Right lobe of liver (tissue), 6 donors: ENCODE results near the gene CSK. TPM values are rescaled to one million over a fixed set of nuclear protein-coding genes. Genes with fewer than 3 reads are reported as not detected.

Experiments used
- ATAC-seq, 4 donors: fragments of 200-7000 bp; cut with Tn5 transposase; one replicate each; pipeline ENCODE4 v1.9.1; 2020; ENCODE audit warnings: mild to moderate bottlenecking in 4 of 4, moderate library complexity in 4 of 4
- DNase-seq, 3 donors: peaks; one replicate each; pipeline ENCODE4 v3.0.0-alpha.2; 2020
- H3K27ac ChIP-seq, 3 donors: fragments of 200-600 bp; one replicate each; pipeline ENCODE4 v1.8.0; 2022
- H3K27me3 ChIP-seq, 2 donors: fragments of 200-600 bp; one replicate each; pipeline ENCODE4 v1.8.0; 2022
- H3K36me3 ChIP-seq, 4 donors: fragments of 200-600 bp; sonication (generic) in 1 of 4; one replicate each; pipeline versions ENCODE4 v1.5.1 to v1.8.0; 2017 to 2022; ENCODE audit warnings: control low read depth in 1 of 4
- H3K4me1 ChIP-seq, 4 donors: fragments of 200-600 bp; sonication (generic) in 1 of 4; one replicate each; pipeline versions ENCODE4 v1.5.1 to v1.8.0; 2017 to 2022; ENCODE audit warnings: control low read depth in 1 of 4
- H3K4me3 ChIP-seq, 3 donors: fragments of 200-600 bp; one replicate each; pipeline ENCODE4 v1.8.0; 2022
- H3K9me3 ChIP-seq, 4 donors: fragments of 200-600 bp; sonication (generic) in 1 of 4; one replicate each; pipeline versions ENCODE4 v1.5.1 to v1.8.0; 2017 to 2022; ENCODE audit warnings: control low read depth in 1 of 4
- POLR2A ChIP-seq: fragments of 450-650 bp; IDR thresholded peaks from one replicate; pipeline ENCODE4 v1.6.1; 2017; ENCODE audit warnings: antibody characterized with exemption, mild to moderate bottlenecking
- WGBS: methylation state at CpG from one replicate; pipeline ENCODE4 v1.1.6; 2018; ENCODE audit warnings: low coverage, low lambda C conversion rate; ENCODE audit not compliant: insufficient coverage; ENCODE audit errors: missing lambda C conversion rate; 5-methylcytosine and 5-hydroxymethylcytosine counted together
- intact Hi-C, 2 donors: fragments of 100-400 bp; cut with DNase I; formaldehyde crosslinking; loops; one replicate each; pipeline versions ENCODE4 v1.11.2 to v1.14.1; 2022
- total RNA-seq, 6 experiments: library from RNA; depleted of rRNA in 2 of 6; stranded (reverse); fragments of >200 nt in 2 of 6; fragmentation: NEBNext Ultra II Directional in 3 of 6; extraction: Animal tissue kit (Norgen Biotek cat#: 25700) in 3 of 6; gene quantifications; one replicate each; pipeline versions ENCODE4 v1.1.0 to v1.2.4, GENCODE V29; 2016 to 2023
- TF ChIP-seq, protein P1 (sequence below), 4 donors: fragments of 200-600 bp in 3 of 4; fragments of 450-650 bp in 1 of 4; IDR thresholded peaks; one replicate each; pipeline versions ENCODE4 v1.5.1 to v1.8.0; 2016 to 2022; ENCODE audit warnings: antibody characterized with exemption in 4 of 4, mild to moderate bottlenecking in 2 of 4
- donor health status: DM: no; HTN: yes; CAD: no.
- donor health status: DM: no; HTN: no; CAD: no.
- donor health status: DM: no; HTN: no; CAD: no.
- donor health status: DM: no; HTN: yes; CAD: no.
- donor health status: DM: no; HTN: yes; CAD: no.

The CSK gene
- total RNA-seq, 6 experiments from 2014 or later, result 22.2 to 50.9 (median 32.7) TPM

DNA sequence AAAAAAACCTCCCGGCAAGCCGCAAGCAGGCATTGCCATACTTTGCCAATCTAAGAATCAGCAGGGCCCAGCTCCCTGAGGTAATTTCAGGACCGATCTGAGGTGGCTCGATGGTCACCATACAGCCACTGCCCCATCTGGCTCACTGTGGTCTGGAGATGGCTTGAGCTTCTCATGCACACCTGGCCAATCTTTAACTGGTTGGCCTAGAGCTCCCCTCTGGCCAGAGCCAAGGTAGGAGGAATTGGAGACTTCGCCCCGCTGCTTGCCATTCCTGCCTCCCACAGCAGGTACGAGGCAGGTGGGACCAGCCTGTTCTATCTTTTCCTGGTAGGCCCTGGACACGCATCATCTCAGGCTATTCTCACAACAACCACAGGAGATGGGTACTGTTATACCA, 23.1 kb upstream of the CSK start:
- peaks cover 0 to 8% (median 0%) of the 10 kb centered on the region in 4 donors for H3K36me3 ChIP-seq
- 64% methylated on average over 5 of the region's 8 CpGs for WGBS
- H3K27me3 ChIP-seq, result no peaks in the 10 kb centered on the region
- H3K4me1 ChIP-seq, result peaks cover 0 to 14% (median 5%) of the 10 kb centered on the region in 4 donors
- no peak overlapping the region for H3K27ac ChIP-seq
- no peaks in the 10 kb centered on the region for H3K9me3 ChIP-seq
- DNase-seq (peak in 1 of 3 donors; percentile 57), ATAC-seq (peak; percentile 71 to 85 (median 81))
- intact Hi-C loops, result no loop called here
- H3K4me3 ChIP-seq, result no peak overlapping the region
- no peak for TF ChIP-seq POLR2A
- TF ChIP-seq, protein P1, sequence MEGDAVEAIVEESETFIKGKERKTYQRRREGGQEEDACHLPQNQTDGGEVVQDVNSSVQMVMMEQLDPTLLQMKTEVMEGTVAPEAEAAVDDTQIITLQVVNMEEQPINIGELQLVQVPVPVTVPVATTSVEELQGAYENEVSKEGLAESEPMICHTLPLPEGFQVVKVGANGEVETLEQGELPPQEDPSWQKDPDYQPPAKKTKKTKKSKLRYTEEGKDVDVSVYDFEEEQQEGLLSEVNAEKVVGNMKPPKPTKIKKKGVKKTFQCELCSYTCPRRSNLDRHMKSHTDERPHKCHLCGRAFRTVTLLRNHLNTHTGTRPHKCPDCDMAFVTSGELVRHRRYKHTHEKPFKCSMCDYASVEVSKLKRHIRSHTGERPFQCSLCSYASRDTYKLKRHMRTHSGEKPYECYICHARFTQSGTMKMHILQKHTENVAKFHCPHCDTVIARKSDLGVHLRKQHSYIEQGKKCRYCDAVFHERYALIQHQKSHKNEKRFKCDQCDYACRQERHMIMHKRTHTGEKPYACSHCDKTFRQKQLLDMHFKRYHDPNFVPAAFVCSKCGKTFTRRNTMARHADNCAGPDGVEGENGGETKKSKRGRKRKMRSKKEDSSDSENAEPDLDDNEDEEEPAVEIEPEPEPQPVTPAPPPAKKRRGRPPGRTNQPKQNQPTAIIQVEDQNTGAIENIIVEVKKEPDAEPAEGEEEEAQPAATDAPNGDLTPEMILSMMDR (IDR thresholded peaks at IDR 0.05), result no peak

DNA sequence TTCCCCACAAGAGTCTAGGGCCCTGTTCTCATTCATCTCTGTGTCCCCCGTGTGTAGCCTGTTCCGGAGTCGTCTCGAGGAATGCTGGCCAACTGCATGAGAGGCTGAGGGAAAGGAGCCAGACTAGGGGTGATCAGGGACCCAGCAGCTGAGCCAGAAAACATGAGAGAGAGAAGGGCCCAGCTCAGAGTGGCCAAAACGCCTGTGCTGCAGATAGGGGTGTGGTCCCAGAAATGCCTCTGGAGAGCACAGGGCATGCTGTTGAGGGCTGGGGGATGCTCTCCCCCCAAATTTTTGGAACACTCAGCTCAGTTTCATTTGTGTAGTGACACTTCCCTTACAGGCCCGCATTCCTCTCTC, 19.1 kb upstream of the CSK start:
- ATAC-seq (no peak), DNase-seq (no peak)
- Histone ChIP-seq H3K36me3 (no peaks in the 10 kb centered on the region), H3K4me3 (no peak overlapping the region), H3K27ac (no peak overlapping the region), H3K4me1 (peaks cover 0 to 14% (median 5%) of the 10 kb centered on the region in 4 donors), H3K9me3 (no peaks in the 10 kb centered on the region), H3K27me3 (no peaks in the 10 kb centered on the region)
- WGBS, result 25% methylated on average over 2 of the region's 6 CpGs
- intact Hi-C loops, result no loop called here
- TF ChIP-seq POLR2A, result no peak
- TF ChIP-seq, protein P1 (IDR thresholded peaks at IDR 0.05), result no peak

DNA sequence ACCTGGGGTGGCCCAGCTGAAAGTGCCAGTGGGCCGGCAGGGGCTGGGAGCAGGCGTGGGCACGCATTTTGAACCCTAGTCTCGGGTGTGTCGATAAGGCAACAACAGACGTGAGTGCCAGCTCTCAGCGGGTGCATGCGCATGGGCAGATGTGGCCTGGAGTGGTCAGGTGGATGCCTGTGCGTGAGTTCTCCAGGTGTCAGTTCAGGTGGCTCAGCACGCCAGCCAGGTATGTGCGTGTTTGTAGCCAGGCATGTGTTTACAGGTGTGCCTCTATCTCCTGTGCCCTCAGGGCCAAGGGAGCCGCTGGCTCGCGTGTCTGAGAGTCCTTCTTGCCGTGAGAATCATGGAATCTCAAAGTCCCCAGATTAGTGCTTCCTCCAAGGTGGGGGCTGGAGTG, 18.5 kb upstream of the CSK start:
- intact Hi-C loops, result no loop called here
- peaks cover 0 to 13% (median 4%) of the 10 kb centered on the region in 4 donors for H3K4me1 ChIP-seq
- TF ChIP-seq POLR2A, result no peak
- TF ChIP-seq, protein P1 (IDR thresholded peaks at IDR 0.05), result no peak
- H3K9me3 ChIP-seq, result no peaks in the 10 kb centered on the region
- no peak overlapping the region for H3K4me3 ChIP-seq
- H3K36me3 ChIP-seq, result no peaks in the 10 kb centered on the region
- WGBS, result 40% methylated on average over 1 of the region's 15 CpGs
- no peaks in the 10 kb centered on the region for H3K27me3 ChIP-seq
- DNase-seq (no peak), ATAC-seq (peak in 3 of 4 donors; percentile 18 to 43 (median 19))
- H3K27ac ChIP-seq, result no peak overlapping the region

DNA sequence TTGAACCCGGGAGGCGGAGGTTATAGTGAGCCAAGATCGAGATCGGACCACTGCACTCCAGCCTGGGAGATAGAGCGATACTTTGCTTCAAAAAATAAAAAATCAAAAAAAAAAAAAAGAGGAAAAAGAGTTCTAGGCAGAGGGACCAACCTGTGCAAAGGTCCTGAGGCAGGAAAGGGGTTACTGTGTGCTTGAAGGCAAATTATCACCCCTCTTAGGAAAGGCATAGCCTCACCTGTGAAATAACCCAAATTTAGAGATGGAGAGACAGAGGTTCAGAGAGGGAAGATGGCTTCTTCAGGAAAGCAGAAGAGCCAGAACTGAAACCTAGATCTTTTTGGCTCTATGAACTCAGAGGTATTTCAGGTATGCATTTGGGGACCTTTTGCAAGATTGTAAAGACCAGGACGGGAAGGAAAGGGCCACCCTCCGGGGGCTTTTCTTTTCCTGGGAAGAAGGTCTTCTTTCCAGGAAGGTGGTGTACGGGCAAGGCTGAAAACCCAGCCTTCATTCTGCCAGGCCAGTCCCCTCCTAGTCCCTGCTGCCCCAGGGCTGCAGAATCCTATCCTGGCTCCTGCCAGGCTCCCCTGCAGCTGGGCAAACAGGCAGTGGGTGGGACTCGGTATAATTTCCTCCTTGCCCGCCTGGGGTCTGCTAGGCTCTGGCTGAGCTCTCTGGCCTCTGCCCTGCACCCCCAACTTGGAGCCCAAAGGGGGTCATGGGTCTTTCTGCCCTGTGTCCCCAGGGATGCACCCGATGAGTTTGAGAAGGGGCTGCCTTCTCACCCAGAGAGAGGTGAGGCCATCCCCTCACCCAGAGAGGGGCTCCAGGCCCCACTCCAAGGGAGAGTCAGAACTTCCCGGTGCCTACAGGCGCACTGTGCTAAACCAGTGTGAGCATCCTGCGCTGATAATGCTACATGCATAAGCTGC, 14.4 kb upstream of the CSK start:
- intact Hi-C loops, result loop anchor here (2.0 to 5.0 kb wide), 2 partner anchors 133 to 135 kb away; no protein-coding TSS in a partner anchor
- H3K4me1 ChIP-seq, result peaks cover 0 to 4% (median 0%) of the 10 kb centered on the region in 4 donors
- H3K27ac ChIP-seq, result no peak overlapping the region
- no peak overlapping the region for H3K4me3 ChIP-seq
- no peaks in the 10 kb centered on the region for H3K27me3 ChIP-seq
- H3K9me3 ChIP-seq, result no peaks in the 10 kb centered on the region
- TF ChIP-seq POLR2A, result no peak
- TF ChIP-seq, protein P1 (IDR thresholded peaks at IDR 0.05), result no peak
- WGBS, result 80% methylated on average over 13 of the region's 14 CpGs
- DNase-seq, result no peak
- ATAC-seq, result no peak
- H3K36me3 ChIP-seq, result no peaks in the 10 kb centered on the region
